Measurements from ENCODE around the gene CFAP52. TPM values are rescaled to one million over a fixed set of nuclear protein-coding genes. Genes with fewer than 3 reads are reported as not detected.
"Not testable (repeated sequence)": the region's sequence is repeated elsewhere in the genome, so short reads cannot be mapped to it uniquely, and the experiment has no call there.

The CFAP52 gene
- total and polyA plus RNA-seq, 8 donors, result not detected

GRCh38 chr17:9566067-9566466 is 10.4 kb upstream of the CFAP52 start:
- no peaks in the 10 kb centered on the region for H3K9me3 ChIP-seq
- FAIRE-seq (no peak), ATAC-seq (no peak), DNase-seq (no peak)
- H3K27ac ChIP-seq, result no peak overlapping the region
- WGBS, 2 donors, result 71 to 73% methylated on average over 7 of the region's 7 CpGs
- no peaks in the 10 kb centered on the region for H3K36me3 ChIP-seq
- intact Hi-C loops (cut with DNase I), result no loop called here
- no peak overlapping the region for H3K4me3 ChIP-seq
- H3K4me1 ChIP-seq, result no peaks in the 10 kb centered on the region
- TF ChIP-seq CTCF (IDR thresholded peaks at IDR 0.05), result no peak
- H3K27me3 ChIP-seq, result no peaks in the 10 kb centered on the region

- H3K4me1 ChIP-seq; H3K4me3 ChIP-seq; ATAC-seq; H3K36me3 ChIP-seq; H3K27ac ChIP-seq; H3K27me3 ChIP-seq; H3K9me3 ChIP-seq; FAIRE-seq; DNase-seq; intact Hi-C loops (cut with DNase I): not testable (repeated sequence)
- WGBS, 2 donors, result 87 to 98% methylated on average over 5 of the region's 5 CpGs
These were observed 9.7 kb upstream of the CFAP52 start for GRCh38 chr17:9566739-9567138.

GRCh38 chr17:9568004-9568403 is 8.4 kb upstream of the CFAP52 start:
- DNase-seq, result no peak
- no peak for TF ChIP-seq CTCF (IDR thresholded peaks at IDR 0.05)
- Histone ChIP-seq H3K4me1 (no peaks in the 10 kb centered on the region), H3K27ac (no peak overlapping the region), H3K36me3 (no peaks in the 10 kb centered on the region), H3K27me3 (no peaks in the 10 kb centered on the region), H3K9me3 (no peaks in the 10 kb centered on the region), H3K4me3 (no peak overlapping the region)
- FAIRE-seq, result no peak
- intact Hi-C loops (cut with DNase I), result no loop called here
- no peak for ATAC-seq

- TF ChIP-seq CTCF (IDR thresholded peaks at IDR 0.05), result no peak
- no peak for ATAC-seq
- FAIRE-seq, result no peak
- no peaks in the 10 kb centered on the region for H3K4me1 ChIP-seq
- no peaks in the 10 kb centered on the region for H3K27me3 ChIP-seq
- intact Hi-C loops (cut with DNase I), result no loop called here
- no peak for DNase-seq
- no peak overlapping the region for H3K27ac ChIP-seq
- 82 to 92% methylated on average over 11 of the region's 11 CpGs for WGBS, 2 donors
- no peak overlapping the region for H3K4me3 ChIP-seq
- no peaks in the 10 kb centered on the region for H3K36me3 ChIP-seq
- H3K9me3 ChIP-seq, result no peaks in the 10 kb centered on the region
These were observed 7.4 kb upstream of the CFAP52 start for GRCh38 chr17:9568957-9569588.

- FAIRE-seq (no peak), ATAC-seq (no peak)
- no peak overlapping the region for H3K4me3 ChIP-seq
These were observed 5.2 kb upstream of the CFAP52 start for GRCh38 chr17:9571201-9571600.

More at GRCh38 chr17:9571201-9571600, 5.2 kb upstream of the CFAP52 start:
- Histone ChIP-seq H3K27ac (no peak overlapping the region), H3K9me3 (no peaks in the 10 kb centered on the region), H3K36me3 (no peaks in the 10 kb centered on the region), H3K27me3 (no peaks in the 10 kb centered on the region), H3K4me1 (peaks cover 0 to 6% (median 0%) of the 10 kb centered on the region in 3 donors)
- WGBS, 2 donors, result 86% methylated on average over 10 of the region's 10 CpGs
- no peak for DNase-seq
- TF ChIP-seq CTCF (IDR thresholded peaks at IDR 0.05), result no peak
- intact Hi-C loops (cut with DNase I), result no loop called here
